Measurements from ENCODE around the gene IMPA2.

GRCh38 chr18:12032786-12033642 lies 51.7 kb downstream of the IMPA2 start:
- TF ChIP-seq CREB1 (CRISPR knock-in tag; IDR thresholded peaks at IDR 0.05), result no peak
- no peak for TF ChIP-seq CTCF (IDR thresholded peaks at IDR 0.05)
- TF ChIP-seq MXD4 (CRISPR knock-in tag; IDR thresholded peaks at IDR 0.05; ENCODE audit: borderline replicate concordance), result no peak
- no peak for TF ChIP-seq USF2 (CRISPR knock-in tag; IDR thresholded peaks at IDR 0.05)
- no peak for TF ChIP-seq ZBTB43 (CRISPR knock-in tag; IDR thresholded peaks at IDR 0.05)
- no peak for TF ChIP-seq ZNF512 (CRISPR knock-in tag; IDR thresholded peaks at IDR 0.05; ENCODE audit: borderline replicate concordance)
- TF ChIP-seq FOXJ3 (CRISPR knock-in tag; IDR thresholded peaks at IDR 0.05; ENCODE audit: borderline replicate concordance), result no peak
- TF ChIP-seq E2F1 (CRISPR knock-in tag; IDR thresholded peaks at IDR 0.05), result no peak
- TF ChIP-seq ATF3 (CRISPR knock-in tag; conservative IDR thresholded peaks at IDR 0.05), result no peak
- no peak for TF ChIP-seq MAX (CRISPR knock-in tag; IDR thresholded peaks at IDR 0.05)
- TF ChIP-seq SMAD3 (CRISPR knock-in tag; IDR thresholded peaks at IDR 0.05; ENCODE audit: borderline replicate concordance), result no peak
- no peak for TF ChIP-seq NR1H2 (CRISPR knock-in tag; IDR thresholded peaks at IDR 0.05)
- TF ChIP-seq CBFB (CRISPR knock-in tag; IDR thresholded peaks at IDR 0.05; ENCODE audit: low read depth), result no peak
- TF ChIP-seq FOXP4 (CRISPR knock-in tag; IDR thresholded peaks at IDR 0.05), result no peak

Data from WTC11 (cell line).